H1 (cell line): ENCODE data around the gene FGF13. TPM values are rescaled to one million over a fixed set of nuclear protein-coding genes. Genes with fewer than 3 reads are reported as not detected.

Experiments used
- ATF3 ChIP-seq: IDR thresholded peaks from 2 replicates; pipeline ENCODE4 v1.6.1; 2011; ENCODE audit warnings: low read depth, mild to moderate bottlenecking, low read length; ENCODE audit not compliant: insufficient read depth
- CHD7 ChIP-seq: fragments of 300-600 bp; sonication (generic); IDR thresholded peaks from 2 replicates; pipeline ENCODE4 v1.7.1; 2012; ENCODE audit warnings: low read length, moderate library complexity, mild to moderate bottlenecking, inconsistent platforms; ENCODE audit not compliant: insufficient replicate concordance
- CTBP2 ChIP-seq: IDR thresholded peaks from 2 replicates; pipeline ENCODE4 v1.7.0; 2011; ENCODE audit warnings: borderline replicate concordance, mild to moderate bottlenecking, moderate library complexity, mixed read lengths, low read length; ENCODE audit not compliant: insufficient read depth, insufficient read length
- GTF2F1 ChIP-seq: IDR thresholded peaks from 2 replicates; pipeline ENCODE4 v1.6.1; 2012; ENCODE audit warnings: low read depth, low read length, improper control_type of control experiment, borderline replicate concordance
- PHF8 ChIP-seq: fragments of 200-600 bp; sonication (generic); conservative IDR thresholded peaks from 2 replicates; pipeline ENCODE4 v1.7.1; 2012; ENCODE audit warnings: low read depth, mild to moderate bottlenecking, inconsistent platforms, low read length, moderate library complexity
- RFX5 ChIP-seq: IDR thresholded peaks from 2 replicates; pipeline ENCODE4 v1.6.1; 2011; ENCODE audit warnings: low read depth, low read length, improper control_type of control experiment, borderline replicate concordance
- SIX5 ChIP-seq: IDR thresholded peaks from 2 replicates; pipeline ENCODE4 v1.6.1; 2011; ENCODE audit warnings: mild to moderate bottlenecking, low read depth, low read length
- SRF ChIP-seq: IDR thresholded peaks from 2 replicates; pipeline ENCODE4 v1.6.1; 2011; ENCODE audit warnings: mild to moderate bottlenecking, low read depth, low read length, moderate library complexity
- SUZ12 ChIP-seq: fragments of 200-600 bp; sonication (generic); IDR thresholded peaks from 2 replicates; pipeline ENCODE4 v1.6.1; 2012; ENCODE audit warnings: mild to moderate bottlenecking, inconsistent platforms, low read length, moderate library complexity, mixed read lengths
- TAF1 ChIP-seq: IDR thresholded peaks from 2 replicates; pipeline ENCODE4 v1.6.1; 2011; ENCODE audit warnings: mild to moderate bottlenecking, low read depth, low read length
- TBP ChIP-seq: IDR thresholded peaks from 2 replicates; pipeline ENCODE4 v1.6.1; 2011; ENCODE audit warnings: low read depth, low read length, improper control_type of control experiment
- ZNF274 ChIP-seq: IDR thresholded peaks from 2 replicates; pipeline ENCODE4 v1.7.0; 2012; ENCODE audit warnings: low read length, borderline replicate concordance; ENCODE audit errors: extremely low read depth
- polyA plus RNA-seq, 7 experiments: library from polyadenylated mRNA; depleted of rRNA in 3 of 7; stranded (reverse) in 5 of 7; unstranded in 2 of 7; fragments of >200 nt in 5 of 7; fragments of 200-250 nt in 2 of 7; gene quantifications; 1 replicate in 5 of 7; 2 replicates in 1 of 7; 4 replicates in 1 of 7; pipeline versions ENCODE4 v1.2.1 to v1.2.3, GENCODE V29; 2011 to 2013; ENCODE audit warnings: missing spikeins in 2 of 7, mixed read lengths in 2 of 7
- total RNA-seq: library from RNA; stranded (reverse); fragmentation: NEBNext Ultra II Directional; extraction: Animal tissue kit (Norgen Biotek cat#: 25700); gene quantifications from 2 replicates; pipeline ENCODE4 v1.2.1, GENCODE V29; 2021

FGF13 gene
- total and polyA plus RNA-seq, 2 of the 8 experiments (the other 6 are each of a cell fraction or from before 2014, with no cell fraction given) = 10.1 to 36.1 TPM

- TF ChIP-seq CHD7 (no peak), SIX5 (no peak), CTBP2 (no peak), TBP (no peak), ATF3 (no peak), RFX5 (no peak), SRF (no peak), TAF1 (no peak), ZNF274 (no peak), PHF8 (no peak), GTF2F1 (no peak), SUZ12 (no peak)
- TF ChIP-seq, all 59 proteins: peak for 0
These were observed 43.3 kb upstream of the FGF13 start (continued) for GRCh38 chrX:138754861-138755260.
